Liver (tissue), 9 donors: Measurements from ENCODE around the gene GPR107. TPM values are rescaled to one million over a fixed set of nuclear protein-coding genes. Genes with fewer than 3 reads are reported as not detected.

Source experiments
- DNase-seq: peaks from one replicate; pipeline ENCODE4 v3.0.0-alpha.2; 2017; ENCODE audit warnings: low spot score
- H3K27ac ChIP-seq, 2 donors: one replicate each; pipeline ENCODE4 v1.7.0; 2013; ENCODE audit warnings: inconsistent platforms in 2 of 2, low read length in 2 of 2, control low read depth in 1 of 2, low read depth in 1 of 2, mild to moderate bottlenecking in 1 of 2
- H3K27me3 ChIP-seq, 4 donors: one replicate each; pipeline versions ENCODE4 v1.6.1 to v1.7.0; 2013; ENCODE audit warnings: low read length in 3 of 4, inconsistent platforms in 1 of 4, mild to moderate bottlenecking in 1 of 4, moderate library complexity in 1 of 4; ENCODE audit not compliant: control insufficient read depth in 4 of 4, insufficient read depth in 4 of 4
- H3K36me3 ChIP-seq, 4 donors: one replicate each; pipeline versions ENCODE4 v1.6.1 to v1.7.0; 2013; ENCODE audit warnings: low read length in 3 of 4, mild to moderate bottlenecking in 3 of 4, low read depth in 1 of 4, moderate library complexity in 1 of 4; ENCODE audit not compliant: control insufficient read depth in 4 of 4, insufficient read depth in 3 of 4
- H3K4me1 ChIP-seq, 4 donors: one replicate each; pipeline versions ENCODE4 v1.6.1 to v1.7.0; 2013; ENCODE audit warnings: low read length in 3 of 4, mild to moderate bottlenecking in 3 of 4, moderate library complexity in 1 of 4; ENCODE audit not compliant: control insufficient read depth in 4 of 4, insufficient read depth in 4 of 4
- H3K4me3 ChIP-seq, 3 donors: one replicate each; pipeline versions ENCODE4 v1.6.1 to v1.7.0; 2013; ENCODE audit warnings: low read length in 3 of 3, control low read depth in 1 of 3, low read depth in 1 of 3, mild to moderate bottlenecking in 1 of 3
- H3K9ac ChIP-seq, 2 donors: one replicate each; pipeline ENCODE4 v1.7.0; 2013; ENCODE audit warnings: low read length in 2 of 2, mild to moderate bottlenecking in 2 of 2, moderate library complexity in 2 of 2, control low read depth in 1 of 2, low read depth in 1 of 2
- H3K9me3 ChIP-seq, 4 donors: one replicate each; pipeline versions ENCODE4 v1.6.1 to v1.7.0; 2013; ENCODE audit warnings: low read length in 3 of 4; ENCODE audit not compliant: control insufficient read depth in 4 of 4
- ATF3 ChIP-seq: IDR thresholded peaks from 2 replicates; pipeline ENCODE4 v1.6.1; 2016; ENCODE audit warnings: antibody characterized with exemption
- CTCF ChIP-seq: fragments of 150-350 bp; IDR thresholded peaks from 2 replicates; pipeline ENCODE4 v1.5.1; 2017; ENCODE audit warnings: improper control_type of control experiment, low read depth, low read length; ENCODE audit not compliant: missing input control
- EGR1 ChIP-seq, 2 donors: IDR thresholded peaks; 2 replicates each; pipeline ENCODE4 v1.6.1; 2016 to 2018; ENCODE audit warnings: antibody characterized with exemption in 2 of 2, low read depth in 2 of 2
- FOXA1 ChIP-seq: IDR thresholded peaks from 2 replicates; pipeline ENCODE4 v1.6.1; 2016; ENCODE audit warnings: antibody characterized with exemption
- FOXA2 ChIP-seq: IDR thresholded peaks from 2 replicates; pipeline ENCODE4 v1.6.1; 2016; ENCODE audit warnings: antibody characterized with exemption
- GABPA ChIP-seq, 2 donors: IDR thresholded peaks in 1 of 2; conservative IDR thresholded peaks in 1 of 2; 2 replicates each; pipeline ENCODE4 v1.6.1; 2016; ENCODE audit warnings: antibody characterized with exemption in 2 of 2, mild to moderate bottlenecking in 1 of 2, moderate library complexity in 1 of 2
- HNF4A ChIP-seq, 2 donors: conservative IDR thresholded peaks; 2 replicates each; pipeline ENCODE4 v1.6.1; 2016; ENCODE audit warnings: antibody characterized with exemption in 2 of 2, mild to moderate bottlenecking in 2 of 2
- JUND ChIP-seq, 2 donors: IDR thresholded peaks; 2 replicates each; pipeline ENCODE4 v1.6.1; 2016; ENCODE audit warnings: antibody characterized with exemption in 2 of 2
- MAX ChIP-seq: IDR thresholded peaks from 2 replicates; pipeline ENCODE4 v1.6.1; 2016; ENCODE audit warnings: antibody characterized with exemption
- NR2F2 ChIP-seq: IDR thresholded peaks from 2 replicates; pipeline ENCODE4 v1.6.1; 2016; ENCODE audit warnings: antibody characterized with exemption
- RAD21 ChIP-seq, 2 donors: IDR thresholded peaks; 2 replicates each; pipeline ENCODE4 v1.6.1; 2016; ENCODE audit warnings: antibody characterized with exemption in 2 of 2, mild to moderate bottlenecking in 2 of 2
- REST ChIP-seq: IDR thresholded peaks from 2 replicates; pipeline ENCODE4 v1.6.1; 2016; ENCODE audit warnings: antibody characterized with exemption, mild to moderate bottlenecking
- RXRA ChIP-seq, 2 donors: IDR thresholded peaks; 2 replicates each; pipeline ENCODE4 v1.6.1; 2017 to 2018; ENCODE audit warnings: antibody characterized with exemption in 2 of 2, mild to moderate bottlenecking in 1 of 2
- TAF1 ChIP-seq: conservative IDR thresholded peaks from 2 replicates; pipeline ENCODE4 v1.6.1; 2016; ENCODE audit warnings: antibody characterized with exemption, mild to moderate bottlenecking
- YY1 ChIP-seq: IDR thresholded peaks from 2 replicates; pipeline ENCODE4 v1.6.1; 2016; ENCODE audit warnings: antibody characterized with exemption, mild to moderate bottlenecking
- ZBTB33 ChIP-seq: IDR thresholded peaks from 2 replicates; pipeline ENCODE4 v1.6.1; 2016; ENCODE audit warnings: antibody characterized with exemption
- WGBS: extraction: QIAGEN DNeasy Blood & Tissue Kit; methylation state at CpG from one replicate; pipeline ENCODE4 v1.1.7; 2013; 5-methylcytosine and 5-hydroxymethylcytosine counted together
- polyA plus RNA-seq, 2 donors: library from polyadenylated mRNA; stranded (reverse) in 1 of 2; unstranded in 1 of 2; fragments of 200-250 nt in 1 of 2; fragments of >200 nt in 1 of 2; fragmentation: Nextera tagmentation in 1 of 2; extraction: Ambion mirVana in 1 of 2; gene quantifications; one replicate each; pipeline versions ENCODE4 v1.2.1 to v1.2.3, GENCODE V29; 2013 to 2015
- total RNA-seq, 2 donors: library from RNA; depleted of rRNA; stranded (reverse); fragments of >200 nt; gene quantifications; one replicate each; pipeline ENCODE4 v1.2.3, GENCODE V29; 2014
- donor health status: healthy.
- donor health status: healthy.
- donor health status: healthy.
- donor health status: healthy.
- donor health status: healthy.

Gene GPR107
- total and polyA plus RNA-seq, 4 donors = 3.8 to 17.2 (median 11.4) TPM

GRCh38 chr9:130110596-130111021, 56.9 kb downstream of the GPR107 start:
- DNase-seq = no peak
- H3K27ac ChIP-seq = no peak overlapping the region
- H3K27me3 ChIP-seq = no peaks in the 10 kb centered on the region
- no peak overlapping the region for H3K4me3 ChIP-seq
- H3K36me3 ChIP-seq = peaks cover 2 to 36% (median 21%) of the 10 kb centered on the region in 4 donors
- 92% methylated on average over 7 of the region's 7 CpGs for WGBS
- no peak for TF ChIP-seq RXRA (IDR thresholded peaks at IDR 0.05)
- TF ChIP-seq FOXA1 = no peak
- no peak for TF ChIP-seq JUND (IDR thresholded peaks at IDR 0.05)
- TF ChIP-seq NR2F2 = no peak
- no peak for TF ChIP-seq ZBTB33
- no peak for TF ChIP-seq HNF4A (conservative IDR thresholded peaks at IDR 0.05)
- TF ChIP-seq ATF3 = no peak
- no peak for TF ChIP-seq MAX
- no peak for TF ChIP-seq FOXA2
- no peak for TF ChIP-seq CTCF
- no peak for TF ChIP-seq EGR1 (IDR thresholded peaks at IDR 0.05; ENCODE audit: low read depth in 2 of 2)
- TF ChIP-seq GABPA (IDR thresholded peaks at IDR 0.05 in 1 of 2, conservative IDR thresholded peaks at IDR 0.05 in 1 of 2) = no peak
- TF ChIP-seq TAF1 = no peak
- H3K9ac ChIP-seq = no peak overlapping the region
- H3K9me3 ChIP-seq = no peaks in the 10 kb centered on the region
- H3K4me1 ChIP-seq = no peaks in the 10 kb centered on the region

GRCh38 chr9:130111786-130112537, 58.3 kb downstream of the GPR107 start:
- H3K4me1 ChIP-seq = no peaks in the 10 kb centered on the region
- no peak overlapping the region for H3K27ac ChIP-seq
- 93% methylated on average over 30 of the region's 30 CpGs for WGBS
- H3K27me3 ChIP-seq = no peaks in the 10 kb centered on the region
- H3K9me3 ChIP-seq = no peaks in the 10 kb centered on the region
- H3K4me3 ChIP-seq = no peak overlapping the region
- H3K36me3 ChIP-seq = peaks cover 2 to 32% (median 21%) of the 10 kb centered on the region in 4 donors
- no peak overlapping the region for H3K9ac ChIP-seq
- DNase-seq = no peak
- no peak for TF ChIP-seq CTCF
- no peak for TF ChIP-seq FOXA1
- TF ChIP-seq EGR1 (IDR thresholded peaks at IDR 0.05; ENCODE audit: low read depth in 2 of 2) = no peak
- TF ChIP-seq REST = no peak
- TF ChIP-seq FOXA2 = no peak
- TF ChIP-seq RXRA (IDR thresholded peaks at IDR 0.05) = no peak
- no peak for TF ChIP-seq NR2F2
- TF ChIP-seq ZBTB33 = no peak
- TF ChIP-seq TAF1 = no peak
- TF ChIP-seq RAD21 (IDR thresholded peaks at IDR 0.05) = no peak
- TF ChIP-seq ATF3 = no peak
- no peak for TF ChIP-seq MAX
- no peak for TF ChIP-seq YY1
- TF ChIP-seq HNF4A (conservative IDR thresholded peaks at IDR 0.05) = no peak
